Adrenal gland (tissue), 5 donors: Measurements from ENCODE around the gene KAT6B.

Experiments used
- POLR2A ChIP-seq, 2 donors: fragments of 450-650 bp; IDR thresholded peaks; one replicate each; pipeline ENCODE4 v1.6.1; 2017; ENCODE audit warnings: antibody characterized with exemption in 2 of 2, mild to moderate bottlenecking in 2 of 2, moderate library complexity in 1 of 2
- TF ChIP-seq, protein P1 (sequence below), 6 experiments: fragments of 450-650 bp in 4 of 6; fragments of 200-600 bp in 2 of 6; sonication (generic) in 1 of 6; IDR thresholded peaks; 1 replicate in 5 of 6; 2 replicates in 1 of 6; pipeline versions ENCODE4 v1.5.1 to v1.8.0; 2016 to 2021; ENCODE audit warnings: antibody characterized with exemption in 6 of 6, mild to moderate bottlenecking in 2 of 6, moderate library complexity in 1 of 6
- donor health status: DM: no; HTN: no; CAD: no.

DNA sequence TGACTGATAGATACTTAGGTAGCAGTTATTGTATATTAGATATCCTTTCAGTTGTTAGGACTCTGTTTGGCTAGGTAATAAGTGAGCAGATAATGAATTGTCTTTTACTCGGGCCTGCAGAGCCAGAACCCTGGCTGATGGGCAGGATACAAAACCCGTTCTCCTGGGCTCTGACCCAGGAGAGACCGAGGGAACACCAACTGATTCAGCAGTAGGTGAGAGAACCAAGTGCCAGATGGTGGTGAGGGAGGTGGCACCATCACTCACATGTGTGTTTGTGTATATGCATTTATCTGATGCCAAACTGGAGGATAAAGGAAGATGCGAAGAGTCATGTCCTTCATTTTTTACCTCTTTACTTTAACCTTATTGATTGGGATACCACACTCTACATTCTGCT lies 169.4 kb downstream of the KAT6B start:
- TF ChIP-seq, protein P1, sequence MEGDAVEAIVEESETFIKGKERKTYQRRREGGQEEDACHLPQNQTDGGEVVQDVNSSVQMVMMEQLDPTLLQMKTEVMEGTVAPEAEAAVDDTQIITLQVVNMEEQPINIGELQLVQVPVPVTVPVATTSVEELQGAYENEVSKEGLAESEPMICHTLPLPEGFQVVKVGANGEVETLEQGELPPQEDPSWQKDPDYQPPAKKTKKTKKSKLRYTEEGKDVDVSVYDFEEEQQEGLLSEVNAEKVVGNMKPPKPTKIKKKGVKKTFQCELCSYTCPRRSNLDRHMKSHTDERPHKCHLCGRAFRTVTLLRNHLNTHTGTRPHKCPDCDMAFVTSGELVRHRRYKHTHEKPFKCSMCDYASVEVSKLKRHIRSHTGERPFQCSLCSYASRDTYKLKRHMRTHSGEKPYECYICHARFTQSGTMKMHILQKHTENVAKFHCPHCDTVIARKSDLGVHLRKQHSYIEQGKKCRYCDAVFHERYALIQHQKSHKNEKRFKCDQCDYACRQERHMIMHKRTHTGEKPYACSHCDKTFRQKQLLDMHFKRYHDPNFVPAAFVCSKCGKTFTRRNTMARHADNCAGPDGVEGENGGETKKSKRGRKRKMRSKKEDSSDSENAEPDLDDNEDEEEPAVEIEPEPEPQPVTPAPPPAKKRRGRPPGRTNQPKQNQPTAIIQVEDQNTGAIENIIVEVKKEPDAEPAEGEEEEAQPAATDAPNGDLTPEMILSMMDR (IDR thresholded peaks at IDR 0.05) = no peak
- TF ChIP-seq POLR2A (IDR thresholded peaks at IDR 0.05) = no peak
